SU-DHL-6 (cell line): Measurements from ENCODE around the gene TP53TG5.

Source experiments
- EZH2phosphoT487 ChIP-seq: fragments of 200-600 bp; sonication (generic), shearing (Covaris generic); conservative IDR thresholded peaks from 2 replicates; pipeline ENCODE4 v1.6.1; 2018; ENCODE audit warnings: mild to moderate bottlenecking, antibody characterized with exemption, low read length, moderate library complexity, mixed read lengths
- TF ChIP-seq, protein P1 (sequence below): fragments of 200-600 bp; sonication (generic); IDR thresholded peaks from one replicate; pipeline ENCODE4 v1.5.1; 2017; ENCODE audit warnings: antibody characterized with exemption, mild to moderate bottlenecking, low read length, moderate library complexity; ENCODE audit not compliant: insufficient read depth, poor library complexity, severe bottlenecking

- TF ChIP-seq, protein P1, sequence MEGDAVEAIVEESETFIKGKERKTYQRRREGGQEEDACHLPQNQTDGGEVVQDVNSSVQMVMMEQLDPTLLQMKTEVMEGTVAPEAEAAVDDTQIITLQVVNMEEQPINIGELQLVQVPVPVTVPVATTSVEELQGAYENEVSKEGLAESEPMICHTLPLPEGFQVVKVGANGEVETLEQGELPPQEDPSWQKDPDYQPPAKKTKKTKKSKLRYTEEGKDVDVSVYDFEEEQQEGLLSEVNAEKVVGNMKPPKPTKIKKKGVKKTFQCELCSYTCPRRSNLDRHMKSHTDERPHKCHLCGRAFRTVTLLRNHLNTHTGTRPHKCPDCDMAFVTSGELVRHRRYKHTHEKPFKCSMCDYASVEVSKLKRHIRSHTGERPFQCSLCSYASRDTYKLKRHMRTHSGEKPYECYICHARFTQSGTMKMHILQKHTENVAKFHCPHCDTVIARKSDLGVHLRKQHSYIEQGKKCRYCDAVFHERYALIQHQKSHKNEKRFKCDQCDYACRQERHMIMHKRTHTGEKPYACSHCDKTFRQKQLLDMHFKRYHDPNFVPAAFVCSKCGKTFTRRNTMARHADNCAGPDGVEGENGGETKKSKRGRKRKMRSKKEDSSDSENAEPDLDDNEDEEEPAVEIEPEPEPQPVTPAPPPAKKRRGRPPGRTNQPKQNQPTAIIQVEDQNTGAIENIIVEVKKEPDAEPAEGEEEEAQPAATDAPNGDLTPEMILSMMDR, result no peak
- no peak for TF ChIP-seq EZH2phosphoT487
Measured at GRCh38 chr20:45341939-45342854, 35.9 kb downstream of the TP53TG5 start.
